NCI-H2227 (cell line): Measurements from ENCODE around the gene RPS3.
A peak's percentile ranks its signal among the peaks of the same experiment; 100 is the strongest.

Source experiments
- DNase-seq: peaks from one replicate; lab custom pipeline; 2025; ENCODE audit not compliant: unreplicated experiment; lab: John Stamatoyannopoulos, UW

The RPS3 gene

DNA sequence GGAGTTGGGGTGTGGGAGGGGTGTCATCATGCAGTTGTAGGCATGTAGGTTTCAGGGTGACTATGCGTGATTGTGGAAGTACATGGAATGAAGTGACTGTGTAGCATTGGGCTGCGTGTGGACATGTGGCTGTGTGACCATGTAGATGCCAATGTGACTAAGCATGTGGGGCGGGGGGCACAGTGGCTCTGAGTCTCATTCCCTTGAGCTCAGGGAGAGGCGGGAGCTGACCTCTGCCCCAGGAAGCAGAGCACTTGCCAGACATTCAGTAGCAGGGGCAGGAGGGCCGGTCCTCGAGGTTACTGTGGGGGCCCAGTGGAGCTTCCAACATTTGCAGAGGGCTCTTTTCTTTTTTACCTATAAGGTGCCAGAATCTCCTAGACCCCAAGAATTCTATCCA lies 34.1 kb downstream of the RPS3 start:
- DNase-seq = no peak

DNA sequence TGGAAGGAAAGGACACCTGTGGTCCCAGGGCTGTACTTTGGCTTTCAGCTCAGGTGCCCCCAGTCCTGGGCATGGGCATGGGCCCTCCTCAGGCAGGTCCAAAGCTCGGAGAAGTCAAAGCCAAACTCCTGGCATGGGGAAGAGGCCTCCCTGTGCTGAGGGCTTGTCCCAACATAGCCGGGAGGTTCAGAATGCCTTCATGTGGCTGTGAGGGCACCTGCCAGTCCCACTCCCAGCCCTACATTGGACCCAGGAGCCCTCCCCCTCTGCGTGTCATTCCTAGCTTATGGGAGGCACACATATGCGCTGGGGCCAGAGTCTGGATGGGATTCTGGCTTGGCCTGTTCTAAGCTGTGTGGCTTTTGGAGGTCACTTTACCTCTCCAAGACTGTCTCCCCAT lies 34.7 kb downstream of the RPS3 start:
- DNase-seq = no peak

GRCh38 chr11:75434886-75435570 lies 35.7 kb downstream of the RPS3 start:
- no peak for DNase-seq

DNA sequence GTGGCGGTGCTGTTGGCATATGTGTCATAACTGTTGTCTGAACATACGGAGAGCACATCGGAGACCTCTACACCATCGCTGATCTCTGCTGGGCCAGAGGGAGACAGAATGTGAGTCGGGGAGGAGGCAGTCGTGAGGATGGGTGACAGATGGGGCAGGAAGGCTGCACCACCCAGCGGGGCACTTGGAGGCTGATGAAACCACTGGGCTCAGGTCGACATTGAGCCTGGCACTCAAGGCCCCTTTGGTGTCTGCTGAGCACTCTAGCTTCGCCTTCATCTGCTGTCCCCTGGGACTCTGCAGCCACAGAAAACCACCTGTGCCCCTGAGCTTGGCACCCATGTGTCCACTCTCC lies 36.2 kb downstream of the RPS3 start:
- DNase-seq = no peak

- no peak for DNase-seq
Observed at GRCh38 chr11:75436806-75437205, 37.5 kb downstream of the RPS3 start.

- DNase-seq = no peak
Observed at GRCh38 chr11:75437966-75438659, 38.8 kb downstream of the RPS3 start.

DNA sequence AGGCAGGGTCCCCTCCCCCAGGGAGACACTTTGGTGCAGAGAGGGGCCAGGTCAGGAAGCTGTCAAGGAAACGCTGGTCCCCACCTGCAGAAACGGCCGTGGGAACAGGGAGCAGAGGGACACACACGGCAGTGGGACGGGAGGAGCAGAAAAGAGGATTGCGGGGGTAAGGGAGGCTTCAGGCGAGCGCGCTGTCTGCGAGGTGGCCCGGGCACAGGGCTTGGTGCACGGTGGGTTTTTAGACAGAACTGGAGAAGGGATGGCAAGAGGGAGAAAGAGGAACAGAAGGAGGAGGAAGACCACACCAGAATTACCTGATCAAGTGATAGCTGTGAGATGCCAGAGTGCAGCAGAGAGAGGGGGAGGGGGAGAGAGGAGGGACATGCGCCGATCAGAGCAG lies 39.7 kb downstream of the RPS3 start:
- no peak for DNase-seq

DNA sequence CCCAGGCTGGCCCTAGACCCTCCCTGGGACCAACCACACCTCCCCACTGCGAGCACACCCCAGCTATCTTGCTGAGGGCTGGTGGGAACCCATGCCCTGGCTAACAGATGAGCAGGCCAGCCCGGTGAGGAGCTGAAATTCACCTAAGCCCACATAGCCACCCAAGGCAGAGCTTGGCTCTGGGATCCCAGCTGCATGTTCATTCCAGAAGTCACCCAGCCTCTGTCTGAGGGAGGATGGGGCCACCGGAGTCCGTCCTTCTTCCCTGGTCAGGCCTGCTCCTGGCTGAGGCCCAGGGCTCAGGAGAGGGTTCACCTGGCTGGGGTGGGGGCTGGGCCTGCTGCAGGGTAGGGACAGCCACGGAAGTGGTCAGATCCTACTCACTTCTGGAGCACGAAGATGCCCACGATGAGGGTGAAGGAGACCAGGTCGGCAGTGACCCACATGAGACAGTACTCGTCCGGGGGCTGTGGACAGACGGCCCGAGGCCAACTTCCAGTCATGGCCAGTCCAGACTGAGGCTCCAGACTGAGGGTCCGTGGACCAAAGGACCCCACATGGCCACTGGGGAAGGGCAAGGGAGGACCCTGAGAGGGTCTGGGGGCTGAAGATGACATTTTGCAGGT lies 40.3 kb downstream of the RPS3 start:
- DNase-seq = no peak

- no peak for DNase-seq
Observed at GRCh38 chr11:75440960-75441803, 41.9 kb downstream of the RPS3 start.

GRCh38 chr11:75441804-75442132 lies 42.5 kb downstream of the RPS3 start:
- DNase-seq = no peak

DNA sequence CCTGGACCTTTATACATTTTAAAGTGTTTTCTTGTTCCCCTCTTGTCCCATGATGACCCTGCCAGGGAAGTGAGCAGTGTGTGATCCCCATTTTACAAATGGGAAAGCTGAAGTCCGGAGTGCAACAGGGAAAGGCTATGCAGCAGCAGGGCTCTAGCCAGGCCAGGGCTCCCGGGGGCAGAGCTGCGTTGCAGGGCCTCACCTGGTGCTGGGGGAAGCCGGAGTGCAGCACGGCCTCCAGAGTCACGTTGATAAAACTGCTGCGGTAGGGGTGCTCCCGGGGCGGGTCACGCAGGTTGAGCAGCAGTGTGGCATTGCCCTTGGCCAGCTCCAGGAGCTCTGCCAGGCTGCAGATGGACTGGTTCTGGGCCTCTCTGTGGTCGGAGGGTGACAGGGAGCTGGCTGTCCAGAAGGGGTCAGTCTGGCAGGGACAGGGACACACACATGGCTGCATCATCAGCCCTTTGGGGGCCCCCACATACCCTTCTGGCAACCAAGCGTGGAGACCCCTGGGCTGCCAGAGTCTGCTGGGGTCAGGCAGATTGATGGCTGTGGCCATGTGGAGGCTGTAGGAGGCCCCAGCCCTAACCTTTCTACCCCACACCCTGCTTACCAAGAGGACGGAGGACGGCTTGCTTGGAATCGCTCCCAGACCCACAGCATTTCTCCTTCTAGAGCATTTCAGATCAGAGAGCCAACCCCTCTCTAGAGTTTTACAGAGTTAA lies 43.0 kb downstream of the RPS3 start:
- DNase-seq = no peak

DNA sequence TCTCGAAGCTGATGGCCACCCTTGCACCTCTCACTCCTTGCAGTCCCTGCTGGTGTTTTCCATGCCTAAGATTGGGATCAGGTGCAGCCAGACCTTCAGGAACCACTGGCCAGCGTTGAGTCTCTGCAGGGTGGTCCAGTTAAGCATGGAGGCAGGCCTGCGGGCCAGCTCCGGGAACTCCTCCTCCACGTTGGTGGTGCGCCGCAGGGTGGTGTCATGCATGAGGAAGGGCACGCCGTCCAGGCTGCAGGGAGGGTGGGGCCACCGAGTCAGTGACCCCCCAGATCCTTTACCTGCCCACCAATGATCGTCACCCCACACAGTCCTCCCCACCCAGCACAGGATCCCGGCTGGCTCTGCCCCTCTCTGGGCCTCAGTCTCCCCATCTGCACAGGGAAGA lies 43.7 kb downstream of the RPS3 start:
- DNase-seq = no peak

DNA sequence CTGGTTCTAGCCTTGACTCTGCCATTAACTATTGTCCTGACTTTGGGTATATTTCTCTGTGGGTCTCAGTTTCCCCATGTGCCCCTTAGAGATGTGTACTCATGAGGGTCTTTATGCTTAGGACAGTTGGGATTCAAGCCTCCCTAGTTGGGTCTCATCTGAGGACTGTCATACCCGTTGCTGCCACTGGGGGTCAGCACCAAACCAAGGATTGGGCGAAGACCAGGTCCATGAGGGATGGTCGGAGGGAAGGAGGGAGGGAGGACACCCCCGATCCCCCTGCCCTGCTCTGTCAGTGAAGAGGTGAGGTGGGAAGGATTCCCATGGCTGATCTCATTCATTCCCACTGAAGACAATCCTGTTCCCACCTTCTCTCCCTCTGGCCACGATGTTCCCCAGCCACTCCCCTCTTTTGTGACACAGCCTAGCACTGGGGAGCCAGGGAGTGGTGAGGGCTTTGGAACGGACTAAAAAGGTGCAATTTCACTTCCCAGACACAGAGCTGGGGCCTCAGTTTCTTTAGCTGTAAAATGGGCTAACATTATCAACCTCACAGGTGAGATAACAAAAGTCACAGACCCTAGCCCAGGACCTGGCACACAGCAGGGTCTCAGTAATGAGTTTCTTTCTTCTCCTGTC lies 46.1 kb downstream of the RPS3 start:
- peak; percentile 86 for DNase-seq

DNA sequence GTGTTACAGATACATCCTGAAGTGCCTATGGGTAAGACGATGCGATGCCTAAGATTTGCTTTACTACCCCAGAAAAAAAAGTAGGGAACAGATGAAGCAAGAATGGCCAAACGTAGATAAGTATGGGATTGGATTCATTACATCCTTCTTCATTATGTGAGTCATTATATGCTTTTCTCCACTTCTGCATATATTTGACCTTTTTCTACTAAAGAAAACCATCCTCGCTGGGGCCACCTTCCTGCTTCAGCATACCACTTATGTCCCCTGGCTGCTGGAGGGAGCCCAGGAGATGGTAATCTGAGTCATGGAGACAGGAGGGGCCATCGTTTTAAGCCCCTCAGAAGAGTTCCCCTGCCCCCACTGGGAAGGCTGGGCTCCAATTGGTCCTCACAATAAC lies 48.1 kb downstream of the RPS3 start:
- DNase-seq = no peak

GRCh38 chr11:75449271-75449670 lies 50.0 kb downstream of the RPS3 start:
- DNase-seq = no peak

GRCh38 chr11:75449776-75450175 lies 50.5 kb downstream of the RPS3 start:
- DNase-seq = no peak

- DNase-seq = no peak
Observed at GRCh38 chr11:75450236-75450635, 50.9 kb downstream of the RPS3 start.

DNA sequence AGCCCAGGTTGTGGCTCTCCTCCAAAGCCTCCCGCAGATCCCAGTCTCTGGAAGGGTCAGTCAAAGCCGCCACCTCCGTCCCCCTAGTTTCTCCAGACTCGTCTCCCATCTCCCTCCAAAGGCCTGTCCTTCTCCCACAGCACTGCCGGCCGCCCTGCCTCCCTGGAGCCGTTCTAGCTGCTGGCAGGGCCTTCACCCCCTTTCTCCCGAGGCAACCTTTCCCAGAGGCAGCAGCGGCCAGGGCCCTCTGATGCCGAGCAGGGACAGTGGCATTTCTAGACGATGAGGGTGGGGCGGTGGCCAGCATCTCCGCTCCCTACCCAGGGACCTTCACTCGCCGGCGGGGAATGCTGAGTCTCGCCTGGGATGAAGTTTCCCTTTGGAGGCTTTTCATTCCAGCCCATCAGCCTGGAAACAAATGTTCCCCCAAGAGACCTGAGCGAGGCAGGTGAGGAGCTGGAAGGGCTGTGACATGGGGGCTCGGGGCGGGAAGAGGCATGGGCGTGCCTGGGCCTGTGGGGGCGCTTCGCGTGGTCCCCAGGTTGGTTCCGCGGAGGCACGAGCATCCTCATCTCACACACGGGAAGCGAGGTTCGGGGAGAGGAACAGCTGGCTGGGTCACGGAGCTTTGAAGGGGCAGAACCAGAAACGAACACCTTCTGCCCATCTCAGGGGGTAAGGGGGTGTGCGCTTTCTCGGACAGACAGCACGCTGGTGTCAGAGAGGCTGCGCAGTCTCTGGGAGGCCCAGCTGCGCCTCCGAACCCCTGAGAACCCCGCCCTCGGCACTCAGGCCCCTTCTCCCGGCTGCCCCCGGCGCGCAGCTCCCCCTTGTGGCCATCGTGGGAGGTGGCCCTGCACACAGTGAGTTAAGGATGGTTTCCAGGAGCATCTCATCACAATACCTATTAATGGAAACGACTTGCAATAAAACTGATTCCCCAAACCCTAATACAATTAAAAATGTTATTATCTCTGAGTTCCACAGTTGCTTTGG lies 51.8 kb downstream of the RPS3 start:
- peak; percentile 22 for DNase-seq

GRCh38 chr11:75453916-75454655 lies 54.8 kb downstream of the RPS3 start:
- no peak for DNase-seq
